NB4 (cell line): ENCODE results near the gene SMOC2.

ENCODE experiments used
- DNase-seq: peaks from one replicate; pipeline ENCODE4 v3.0.0; 2010; ENCODE audit warnings: low read depth
- H3K4me3 ChIP-seq: one replicate; pipeline ENCODE4 v1.5.1; 2011; ENCODE audit warnings: mild to moderate bottlenecking, low read depth, low read length, moderate library complexity
- MYC ChIP-seq: IDR thresholded peaks from 2 replicates; pipeline ENCODE4 v1.6.1; 2011; ENCODE audit warnings: low read depth, low read length
- POLR2A ChIP-seq: IDR thresholded peaks from 2 replicates; pipeline ENCODE4 v1.6.1; 2011; ENCODE audit warnings: mild to moderate bottlenecking; ENCODE audit not compliant: insufficient read length; ENCODE audit errors: extremely low read depth
- TF ChIP-seq, protein P1 (sequence below): IDR thresholded peaks from one replicate; pipeline ENCODE4 v1.5.1; 2012; ENCODE audit warnings: low read depth, low read length
- TF ChIP-seq, protein P2 (sequence below): IDR thresholded peaks from 2 replicates; pipeline ENCODE4 v1.6.1; 2011; ENCODE audit warnings: low read depth, low read length

The SMOC2 gene

DNA sequence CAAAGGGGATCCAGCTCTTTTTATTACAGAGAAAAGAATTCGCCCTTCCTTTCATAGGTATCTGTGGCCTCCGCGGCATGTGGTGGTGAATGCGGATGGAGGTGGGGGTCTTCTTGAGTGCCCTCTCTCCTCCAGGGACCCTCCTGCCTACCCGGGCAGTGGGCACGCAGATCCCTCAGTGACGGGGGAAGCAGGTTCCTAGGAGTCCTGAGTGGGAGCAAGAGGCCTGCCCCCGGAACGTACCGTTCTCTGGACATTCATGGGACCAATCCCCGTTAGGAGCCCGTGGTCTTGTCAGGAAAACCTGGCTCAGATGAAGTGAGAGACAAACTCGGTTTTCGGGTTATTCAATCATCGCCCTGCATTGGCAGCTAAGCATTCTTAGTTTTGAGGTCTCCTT lies 56.4 kb downstream of the SMOC2 start:
- no peak for DNase-seq
- no peak overlapping the region for H3K4me3 ChIP-seq
- no peak for TF ChIP-seq POLR2A
- no peak for TF ChIP-seq MYC
- TF ChIP-seq, protein P1, sequence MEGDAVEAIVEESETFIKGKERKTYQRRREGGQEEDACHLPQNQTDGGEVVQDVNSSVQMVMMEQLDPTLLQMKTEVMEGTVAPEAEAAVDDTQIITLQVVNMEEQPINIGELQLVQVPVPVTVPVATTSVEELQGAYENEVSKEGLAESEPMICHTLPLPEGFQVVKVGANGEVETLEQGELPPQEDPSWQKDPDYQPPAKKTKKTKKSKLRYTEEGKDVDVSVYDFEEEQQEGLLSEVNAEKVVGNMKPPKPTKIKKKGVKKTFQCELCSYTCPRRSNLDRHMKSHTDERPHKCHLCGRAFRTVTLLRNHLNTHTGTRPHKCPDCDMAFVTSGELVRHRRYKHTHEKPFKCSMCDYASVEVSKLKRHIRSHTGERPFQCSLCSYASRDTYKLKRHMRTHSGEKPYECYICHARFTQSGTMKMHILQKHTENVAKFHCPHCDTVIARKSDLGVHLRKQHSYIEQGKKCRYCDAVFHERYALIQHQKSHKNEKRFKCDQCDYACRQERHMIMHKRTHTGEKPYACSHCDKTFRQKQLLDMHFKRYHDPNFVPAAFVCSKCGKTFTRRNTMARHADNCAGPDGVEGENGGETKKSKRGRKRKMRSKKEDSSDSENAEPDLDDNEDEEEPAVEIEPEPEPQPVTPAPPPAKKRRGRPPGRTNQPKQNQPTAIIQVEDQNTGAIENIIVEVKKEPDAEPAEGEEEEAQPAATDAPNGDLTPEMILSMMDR, result no peak
- TF ChIP-seq, protein P2, sequence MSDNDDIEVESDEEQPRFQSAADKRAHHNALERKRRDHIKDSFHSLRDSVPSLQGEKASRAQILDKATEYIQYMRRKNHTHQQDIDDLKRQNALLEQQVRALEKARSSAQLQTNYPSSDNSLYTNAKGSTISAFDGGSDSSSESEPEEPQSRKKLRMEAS, result no peak

DNA sequence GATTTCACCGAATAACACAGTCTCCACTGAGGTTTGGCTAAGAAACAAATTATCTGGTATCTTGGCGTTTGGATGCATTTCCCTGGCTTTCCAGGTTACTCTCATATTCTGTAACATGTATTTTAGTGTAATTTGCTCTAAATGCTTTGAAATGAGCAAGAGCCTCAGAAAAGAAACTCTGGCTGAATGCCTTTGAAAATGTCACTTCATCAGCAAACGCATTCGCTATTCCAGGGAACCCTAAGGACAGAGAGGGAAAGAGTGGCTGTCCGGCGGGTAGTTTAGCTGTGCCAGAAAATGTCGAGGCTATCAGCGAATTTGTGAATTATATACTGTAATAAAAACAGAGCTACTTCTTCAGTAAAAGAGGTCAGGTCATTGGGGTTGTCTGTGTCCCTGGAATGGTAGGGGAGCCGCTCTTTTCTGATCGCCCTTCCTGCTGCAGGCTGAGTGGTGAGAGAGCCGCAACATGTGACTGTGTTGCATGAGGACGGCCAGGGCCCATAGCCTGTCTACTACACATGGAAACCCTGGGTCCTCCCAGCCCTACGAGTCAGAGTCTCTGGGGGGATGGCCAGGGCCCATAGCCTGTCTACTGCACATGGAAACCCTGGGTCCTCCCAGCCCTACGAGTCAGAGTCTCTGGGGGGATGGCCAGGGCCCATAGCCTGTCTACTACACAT lies 57.3 kb downstream of the SMOC2 start:
- TF ChIP-seq, protein P2, result no peak
- TF ChIP-seq MYC (no peak), POLR2A (no peak)
- TF ChIP-seq, protein P1, result no peak
- DNase-seq, result no peak
- H3K4me3 ChIP-seq, result no peak overlapping the region

DNA sequence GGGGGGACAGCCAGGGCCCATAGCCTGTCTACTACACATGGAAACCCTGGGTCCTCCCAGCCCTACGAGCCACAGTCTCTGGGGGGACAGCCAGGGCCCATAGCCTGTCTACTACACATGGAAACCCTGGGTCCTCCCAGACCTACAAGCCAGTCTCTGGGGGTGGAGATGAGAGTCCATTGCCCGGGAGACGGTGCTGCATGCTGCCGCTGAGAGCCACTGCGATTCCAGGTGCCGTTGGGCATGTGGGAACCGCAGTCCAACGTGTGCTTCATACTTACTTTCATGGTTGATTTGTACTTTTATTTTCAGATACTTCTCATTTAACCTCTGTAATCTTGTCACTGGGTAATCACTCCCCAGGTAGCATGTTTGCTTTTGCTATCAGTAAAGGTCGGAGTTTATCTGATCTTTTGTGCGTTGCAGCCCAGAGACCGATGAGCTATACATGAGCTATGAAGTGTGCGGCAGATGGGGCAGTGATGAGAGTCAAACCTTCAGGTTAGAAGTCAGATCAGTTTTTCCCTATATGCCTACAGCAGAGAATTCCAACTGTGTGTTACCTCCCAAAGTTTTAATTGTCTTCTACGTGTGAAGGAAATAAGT lies 58.2 kb downstream of the SMOC2 start:
- DNase-seq, result no peak
- no peak overlapping the region for H3K4me3 ChIP-seq
- TF ChIP-seq MYC (no peak), POLR2A (no peak)
- TF ChIP-seq, protein P1, result no peak
- TF ChIP-seq, protein P2, result no peak

DNA sequence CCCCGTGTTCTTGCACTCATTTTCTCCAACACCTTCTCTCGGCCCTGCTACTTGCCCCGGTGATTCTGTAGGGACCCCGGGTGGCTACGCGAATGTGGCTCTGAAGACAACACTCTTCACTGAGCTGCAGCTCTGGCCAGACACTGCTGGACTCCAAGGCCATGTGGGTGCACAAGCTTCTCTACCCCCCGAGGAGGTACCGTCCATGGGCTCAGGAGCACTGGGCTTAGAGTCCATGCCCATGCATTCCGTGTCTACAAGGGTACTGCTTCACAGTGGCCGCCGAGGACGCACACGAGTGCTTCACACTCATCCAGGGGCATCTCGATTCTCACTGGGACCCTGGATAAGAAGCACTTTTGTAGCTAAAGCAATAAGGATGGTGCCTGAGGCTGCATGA lies 59.5 kb downstream of the SMOC2 start:
- no peak overlapping the region for H3K4me3 ChIP-seq
- no peak for DNase-seq
- TF ChIP-seq MYC, result no peak
- no peak for TF ChIP-seq POLR2A
- TF ChIP-seq, protein P1, result no peak
- TF ChIP-seq, protein P2, result no peak

DNA sequence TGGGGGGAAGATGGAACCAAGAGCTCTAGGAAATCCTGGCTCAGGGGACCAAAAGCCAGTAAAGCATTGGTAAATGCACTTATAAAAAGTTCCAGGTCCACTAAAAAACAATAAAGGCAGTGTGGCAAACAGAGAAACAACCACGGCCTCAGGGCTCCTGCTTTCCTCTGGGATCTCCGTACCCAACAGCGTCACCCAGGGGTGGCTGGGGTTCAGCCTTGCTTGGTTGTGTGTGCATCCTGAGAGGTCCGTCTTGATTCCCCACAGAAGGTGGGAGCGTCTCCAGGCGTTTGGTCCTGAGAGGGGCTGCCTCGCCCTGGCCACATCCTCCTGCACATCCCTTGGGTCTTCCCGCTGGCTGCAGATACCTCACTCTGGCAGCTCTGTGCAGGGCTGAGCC lies 60.6 kb downstream of the SMOC2 start:
- DNase-seq, result no peak
- TF ChIP-seq, protein P2, result no peak
- TF ChIP-seq, protein P1, result no peak
- no peak for TF ChIP-seq POLR2A
- no peak for TF ChIP-seq MYC
- no peak overlapping the region for H3K4me3 ChIP-seq
